Right lobe of liver (tissue), 4 donors: ENCODE measurements around the gene ANXA4.

Experiments
- POLR2A ChIP-seq: fragments of 450-650 bp; IDR thresholded peaks from one replicate; pipeline ENCODE4 v1.6.1; 2017; ENCODE audit warnings: antibody characterized with exemption, mild to moderate bottlenecking
- TF ChIP-seq, protein P1 (sequence below), 4 donors: fragments of 200-600 bp in 3 of 4; fragments of 450-650 bp in 1 of 4; IDR thresholded peaks; one replicate each; pipeline versions ENCODE4 v1.5.1 to v1.8.0; 2016 to 2022; ENCODE audit warnings: antibody characterized with exemption in 4 of 4, mild to moderate bottlenecking in 2 of 4
- donor health status: DM: no; HTN: no; CAD: no.
- donor health status: DM: no; HTN: no; CAD: no.
- donor health status: DM: no; HTN: yes; CAD: no.

DNA sequence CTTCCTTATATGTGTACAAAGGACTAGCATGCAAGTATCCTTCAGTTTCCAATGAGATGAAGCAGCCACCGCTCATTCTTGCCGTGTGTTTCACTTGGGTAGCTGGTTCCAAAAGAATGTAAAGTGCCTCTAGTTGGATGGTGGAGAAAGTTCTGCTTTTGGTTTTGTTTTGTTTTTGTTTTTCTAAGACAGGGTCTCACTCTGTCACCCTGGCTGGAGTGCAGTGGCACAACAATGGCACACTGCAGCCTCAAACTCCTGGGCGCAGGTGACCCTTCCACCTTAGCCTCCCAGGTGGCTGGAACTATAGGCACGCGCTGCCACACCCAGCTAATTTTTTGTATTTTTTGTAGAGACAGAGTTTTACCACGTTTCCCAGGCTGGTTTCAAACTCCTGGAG is 8.3 kb downstream of the ANXA4 start:
- TF ChIP-seq, protein P1, sequence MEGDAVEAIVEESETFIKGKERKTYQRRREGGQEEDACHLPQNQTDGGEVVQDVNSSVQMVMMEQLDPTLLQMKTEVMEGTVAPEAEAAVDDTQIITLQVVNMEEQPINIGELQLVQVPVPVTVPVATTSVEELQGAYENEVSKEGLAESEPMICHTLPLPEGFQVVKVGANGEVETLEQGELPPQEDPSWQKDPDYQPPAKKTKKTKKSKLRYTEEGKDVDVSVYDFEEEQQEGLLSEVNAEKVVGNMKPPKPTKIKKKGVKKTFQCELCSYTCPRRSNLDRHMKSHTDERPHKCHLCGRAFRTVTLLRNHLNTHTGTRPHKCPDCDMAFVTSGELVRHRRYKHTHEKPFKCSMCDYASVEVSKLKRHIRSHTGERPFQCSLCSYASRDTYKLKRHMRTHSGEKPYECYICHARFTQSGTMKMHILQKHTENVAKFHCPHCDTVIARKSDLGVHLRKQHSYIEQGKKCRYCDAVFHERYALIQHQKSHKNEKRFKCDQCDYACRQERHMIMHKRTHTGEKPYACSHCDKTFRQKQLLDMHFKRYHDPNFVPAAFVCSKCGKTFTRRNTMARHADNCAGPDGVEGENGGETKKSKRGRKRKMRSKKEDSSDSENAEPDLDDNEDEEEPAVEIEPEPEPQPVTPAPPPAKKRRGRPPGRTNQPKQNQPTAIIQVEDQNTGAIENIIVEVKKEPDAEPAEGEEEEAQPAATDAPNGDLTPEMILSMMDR (IDR thresholded peaks at IDR 0.05): no peak
- TF ChIP-seq POLR2A: no peak
